ENCODE data around the gene PRKG2. TPM values are rescaled to one million over a fixed set of nuclear protein-coding genes. Genes with fewer than 3 reads are reported as not detected.

Gene PRKG2
- polyA plus RNA-seq, 1 donor (not counting 4 experiments of a cell fraction or from before 2014, with no cell fraction given) = 0.68 TPM

- no peak for TF ChIP-seq EZH2 (IDR thresholded peaks at IDR 0.05; ENCODE audit: low read length)
- no peak for TF ChIP-seq CTCF (optimal IDR thresholded peaks at IDR 0.05 in 1 of 3, IDR thresholded peaks at IDR 0.05 in 1 of 3, conservative IDR thresholded peaks at IDR 0.05 in 1 of 3; ENCODE audit: extremely low read depth in 1 of 3, insufficient read depth in 2 of 3, low read length in 3 of 3)
- Histone ChIP-seq H3K4me3 (ENCODE audit: control insufficient read depth in 2 of 3, extremely low read depth in 1 of 3, insufficient read depth in 2 of 3, low read depth in 1 of 3, low read length in 3 of 3) (no peak overlapping the region), H4K20me1 (ENCODE audit: control insufficient read depth, extremely low read depth, insufficient read depth, low read length) (no peaks in the 10 kb centered on the region), H3K27ac (ENCODE audit: control insufficient read depth, insufficient read depth, low read length) (no peak overlapping the region), H2AFZ (ENCODE audit: control insufficient read depth, low read length) (no peak overlapping the region), H3K79me2 (ENCODE audit: control insufficient read depth, insufficient read depth, low read length) (no peaks in the 10 kb centered on the region), H3K9ac (ENCODE audit: control insufficient read depth, extremely low read depth, insufficient read depth, low read length) (no peak overlapping the region), H3K9me1 (ENCODE audit: control insufficient read depth, extremely low read depth, insufficient read depth, low read length) (no peaks in the 10 kb centered on the region), H3K36me3 (ENCODE audit: control insufficient read depth in 2 of 2, extremely low read depth in 1 of 2, insufficient read depth in 2 of 2, low read length in 2 of 2) (no peaks in the 10 kb centered on the region), H3K4me1 (ENCODE audit: control insufficient read depth, extremely low read depth, insufficient read depth, low read length) (no peaks in the 10 kb centered on the region), H3K4me2 (ENCODE audit: control insufficient read depth, extremely low read depth, insufficient read depth, low read depth, low read length) (no peak overlapping the region), H3K27me3 (ENCODE audit: control insufficient read depth, extremely low read depth, insufficient read depth, low read length) (no peaks in the 10 kb centered on the region), H3K9me3 (ENCODE audit: control insufficient read depth, low read depth, low read length) (no peaks in the 10 kb centered on the region)
- dilution Hi-C loops (cut with MboI; ENCODE audit: extremely low pct_ligation_motif_present, low sequenced_read_pairs) = no loop called here
- no peak for DNase-seq (ENCODE audit: low read depth, low spot score)
- FAIRE-seq = no peak
Measured at GRCh38 chr4:81118086-81118485, 96.9 kb downstream of the PRKG2 start.

- H3K4me2 ChIP-seq (ENCODE audit: control insufficient read depth, extremely low read depth, insufficient read depth, low read depth, low read length) = no peak overlapping the region
- no peaks in the 10 kb centered on the region for H3K27me3 ChIP-seq (ENCODE audit: control insufficient read depth, extremely low read depth, insufficient read depth, low read length)
- FAIRE-seq (no peak), DNase-seq (ENCODE audit: low read depth, low spot score) (no peak)
- no peaks in the 10 kb centered on the region for H4K20me1 ChIP-seq (ENCODE audit: control insufficient read depth, extremely low read depth, insufficient read depth, low read length)
- no peaks in the 10 kb centered on the region for H3K4me1 ChIP-seq (ENCODE audit: control insufficient read depth, extremely low read depth, insufficient read depth, low read length)
- H3K36me3 ChIP-seq (ENCODE audit: control insufficient read depth in 2 of 2, extremely low read depth in 1 of 2, insufficient read depth in 2 of 2, low read length in 2 of 2) = no peaks in the 10 kb centered on the region
- TF ChIP-seq CTCF (optimal IDR thresholded peaks at IDR 0.05 in 1 of 3, IDR thresholded peaks at IDR 0.05 in 1 of 3, conservative IDR thresholded peaks at IDR 0.05 in 1 of 3; ENCODE audit: extremely low read depth in 1 of 3, insufficient read depth in 2 of 3, low read length in 3 of 3) = no peak
- TF ChIP-seq EZH2 (IDR thresholded peaks at IDR 0.05; ENCODE audit: low read length) = no peak
- H3K9me3 ChIP-seq (ENCODE audit: control insufficient read depth, low read depth, low read length) = no peaks in the 10 kb centered on the region
- H3K4me3 ChIP-seq (ENCODE audit: control insufficient read depth in 2 of 3, extremely low read depth in 1 of 3, insufficient read depth in 2 of 3, low read depth in 1 of 3, low read length in 3 of 3) = no peak overlapping the region
- no peaks in the 10 kb centered on the region for H3K79me2 ChIP-seq (ENCODE audit: control insufficient read depth, insufficient read depth, low read length)
- H3K9ac ChIP-seq (ENCODE audit: control insufficient read depth, extremely low read depth, insufficient read depth, low read length) = no peak overlapping the region
- no peak overlapping the region for H3K27ac ChIP-seq (ENCODE audit: control insufficient read depth, insufficient read depth, low read length)
- no peaks in the 10 kb centered on the region for H3K9me1 ChIP-seq (ENCODE audit: control insufficient read depth, extremely low read depth, insufficient read depth, low read length)
- no peak overlapping the region for H2AFZ ChIP-seq (ENCODE audit: control insufficient read depth, low read length)
- dilution Hi-C loops (cut with MboI; ENCODE audit: extremely low pct_ligation_motif_present, low sequenced_read_pairs) = no loop called here
Measured at GRCh38 chr4:81116566-81116965, 98.5 kb downstream of the PRKG2 start.
